H1 (cell line): ENCODE measurements around the gene SCN8A. TPM values are rescaled to one million over a fixed set of nuclear protein-coding genes. Genes with fewer than 3 reads are reported as not detected.
A peak's percentile ranks its signal among the peaks of the same experiment; 100 is the strongest.

Experiments used
- CTCF ChIA-PET: fragments of 300-600 bp; sonication (Branson Sonifier 250); formaldehyde crosslinking; loops from one replicate; lab custom pipeline; 2021; ENCODE audit not compliant: partially characterized antibody; lab: Charles Lee
- POLR2A ChIA-PET: fragments of 300-600 bp; sonication (Branson Sonifier 250); formaldehyde crosslinking; loops from one replicate; lab custom pipeline; 2021; ENCODE audit warnings: inconsistent platforms; ENCODE audit not compliant: partially characterized antibody; lab: Charles Lee
- DNase-seq, 2 experiments: peaks; one replicate each; pipeline versions ENCODE4 v3.0.0 to v3.0.0-alpha.2; 2010 to 2022; ENCODE audit warnings: low spot score in 2 of 2, low read depth in 1 of 2, mixed read lengths in 1 of 2
- FAIRE-seq: peaks from 2 replicates; lab custom pipeline; 2011; peaks lifted over from hg19 to GRCh38; lab: Jason Lieb, UNC
- H2AFZ ChIP-seq: 2 replicates; pipeline ENCODE4 v1.8.1; 2012; ENCODE audit warnings: low read length, inconsistent platforms
- H2AK5ac ChIP-seq: 2 replicates; pipeline ENCODE4 v1.6.1; 2013; ENCODE audit warnings: low read depth, low read length
- H2BK120ac ChIP-seq: replicated peaks from 2 replicates; pipeline ENCODE3; 2013; ENCODE audit warnings: low read depth, low read length, inconsistent platforms
- H2BK12ac ChIP-seq: 2 replicates; pipeline ENCODE4 v1.6.1; 2013; ENCODE audit warnings: low read depth, low read length
- H2BK15ac ChIP-seq: 2 replicates; pipeline ENCODE4 v1.6.1; 2013; ENCODE audit warnings: low read length
- H2BK20ac ChIP-seq: 2 replicates; pipeline ENCODE4 v1.6.1; 2013; ENCODE audit warnings: low read length
- H2BK5ac ChIP-seq: 2 replicates; pipeline ENCODE4 v1.6.1; 2013; ENCODE audit warnings: low read depth, low read length
- H3K14ac ChIP-seq: 2 replicates; pipeline ENCODE4 v1.6.1; 2013; ENCODE audit warnings: inconsistent platforms; ENCODE audit not compliant: insufficient read length
- H3K18ac ChIP-seq: 2 replicates; pipeline ENCODE4 v1.6.1; 2013; ENCODE audit warnings: low read length; ENCODE audit errors: extremely low read depth
- H3K23ac ChIP-seq: 2 replicates; pipeline ENCODE4 v1.6.1; 2013; ENCODE audit warnings: inconsistent platforms; ENCODE audit not compliant: insufficient read length
- H3K23me2 ChIP-seq: 2 replicates; pipeline ENCODE4 v1.6.1; 2013; ENCODE audit warnings: low read depth, low read length
- H3K27ac ChIP-seq: 2 replicates; pipeline ENCODE4 v1.6.1; 2011; ENCODE audit warnings: low read depth, low read length, inconsistent platforms
- H3K27me3 ChIP-seq, 4 experiments: replicated peaks in 1 of 4; 1 replicate in 1 of 4; 2 replicates in 3 of 4; pipeline versions ENCODE4 v1.6.1 to v1.8.1; 2011 to 2013; ENCODE audit warnings: low read length in 3 of 4, mild to moderate bottlenecking in 3 of 4, inconsistent platforms in 2 of 4, mixed read lengths in 2 of 4, moderate library complexity in 1 of 4; ENCODE audit not compliant: control insufficient read depth in 3 of 4, insufficient read depth in 3 of 4; ENCODE audit errors: extremely low read depth in 1 of 4
- H3K36me3 ChIP-seq, 4 experiments: 2 replicates each; pipeline versions ENCODE4 v1.6.1 to v1.8.1; 2011 to 2013; ENCODE audit warnings: mild to moderate bottlenecking in 4 of 4, low read length in 3 of 4, moderate library complexity in 2 of 4, control low read depth in 1 of 4, inconsistent platforms in 1 of 4; ENCODE audit not compliant: insufficient read depth in 4 of 4, control insufficient read depth in 2 of 4
- H3K4ac ChIP-seq: replicated peaks from 2 replicates; pipeline ENCODE3; 2013; ENCODE audit warnings: low read length, low read depth, mixed read lengths, inconsistent platforms; ENCODE audit not compliant: insufficient read length
- H3K4me1 ChIP-seq, 4 experiments: replicated peaks in 1 of 4; 1 replicate in 1 of 4; 2 replicates in 3 of 4; pipeline versions ENCODE4 v1.6.1 to v1.8.1; 2011 to 2013; ENCODE audit warnings: low read length in 3 of 4, inconsistent platforms in 2 of 4, mixed read lengths in 1 of 4; ENCODE audit not compliant: insufficient read depth in 4 of 4, control insufficient read depth in 3 of 4
- H3K4me2 ChIP-seq, 2 experiments: 2 replicates each; pipeline versions ENCODE4 v1.6.1 to v1.8.1; 2011 to 2013; ENCODE audit warnings: low read depth in 2 of 2, low read length in 2 of 2, control low read depth in 1 of 2, inconsistent platforms in 1 of 2, mild to moderate bottlenecking in 1 of 2; ENCODE audit not compliant: insufficient read depth in 1 of 2
- H3K4me3 ChIP-seq, 4 experiments: fragments of 200-600, 300-600 bp in 1 of 4; sonication (generic), shearing (Covaris generic), sonication (Bioruptor Twin) in 1 of 4; 2 replicates each; pipeline versions ENCODE4 v1.5.1 to v1.8.1; 2011 to 2016; ENCODE audit warnings: low read length in 4 of 4, low read depth in 3 of 4, control low read depth in 2 of 4, inconsistent platforms in 2 of 4, mild to moderate bottlenecking in 2 of 4, mixed read lengths in 1 of 4, moderate library complexity in 1 of 4; ENCODE audit not compliant: insufficient read depth in 2 of 4; ENCODE audit errors: extremely low read depth in 1 of 4
- H3K56ac ChIP-seq: replicated peaks from 2 replicates; pipeline ENCODE3; 2013; ENCODE audit warnings: low read depth, mild to moderate bottlenecking, mixed read lengths, low read length, inconsistent platforms; ENCODE audit not compliant: insufficient read length
- H3K79me1 ChIP-seq: 2 replicates; pipeline ENCODE4 v1.6.1; 2013; ENCODE audit warnings: low read depth, low read length, control low read depth
- H3K79me2 ChIP-seq, 2 experiments: 2 replicates each; pipeline versions ENCODE4 v1.6.1 to v1.8.1; 2012 to 2013; ENCODE audit warnings: low read length in 2 of 2, mild to moderate bottlenecking in 2 of 2, inconsistent platforms in 1 of 2; ENCODE audit not compliant: insufficient read depth in 2 of 2, control insufficient read depth in 1 of 2
- H3K9ac ChIP-seq, 4 experiments: replicated peaks in 1 of 4; 1 replicate in 1 of 4; 2 replicates in 3 of 4; pipeline versions ENCODE4 v1.6.1 to v1.8.1; 2011 to 2013; ENCODE audit warnings: low read depth in 3 of 4, low read length in 3 of 4, control low read depth in 2 of 4, mild to moderate bottlenecking in 2 of 4, moderate library complexity in 2 of 4, inconsistent platforms in 1 of 4; ENCODE audit errors: extremely low read depth in 1 of 4
- H3K9me3 ChIP-seq, 2 experiments: 2 replicates each; pipeline versions ENCODE4 v1.6.1 to v1.8.1; 2012 to 2013; ENCODE audit warnings: mild to moderate bottlenecking in 2 of 2, moderate library complexity in 2 of 2, control low read depth in 1 of 2, inconsistent platforms in 1 of 2, low read depth in 1 of 2, low read length in 1 of 2, mixed read lengths in 1 of 2; ENCODE audit not compliant: insufficient read depth in 2 of 2
- H4K20me1 ChIP-seq, 2 experiments: replicated peaks in 1 of 2; 2 replicates each; pipeline versions ENCODE3 to v1.8.1; 2011 to 2013; ENCODE audit warnings: inconsistent platforms in 2 of 2, low read length in 2 of 2, mild to moderate bottlenecking in 1 of 2; ENCODE audit not compliant: insufficient read depth in 2 of 2, control insufficient read depth in 1 of 2
- H4K5ac ChIP-seq: 2 replicates; pipeline ENCODE4 v1.6.1; 2013; ENCODE audit warnings: low read length, low read depth, mixed read lengths, inconsistent platforms; ENCODE audit not compliant: insufficient read length
- H4K8ac ChIP-seq: 2 replicates; pipeline ENCODE4 v1.8.0; 2013; ENCODE audit warnings: mild to moderate bottlenecking, moderate library complexity, low read length, inconsistent platforms; ENCODE audit not compliant: insufficient read depth; ENCODE audit errors: extremely low read depth
- H4K91ac ChIP-seq: replicated peaks from 2 replicates; pipeline ENCODE3; 2013; ENCODE audit warnings: low read length, mixed read lengths, inconsistent platforms; ENCODE audit not compliant: insufficient read length
- ASH2L ChIP-seq: fragments of 200-600, 300-600 bp; sonication (generic); IDR thresholded peaks from one replicate; pipeline ENCODE4 v1.7.1; 2017; ENCODE audit warnings: low read length
- CBX5 ChIP-seq: fragments of 300-800, 300-1000 bp; sonication (generic); IDR thresholded peaks from 2 replicates; pipeline ENCODE4 v1.7.1; 2016; ENCODE audit warnings: antibody characterized with exemption, low read length, low read depth
- FOSL1 ChIP-seq: IDR thresholded peaks from 2 replicates; pipeline ENCODE4 v1.6.1; 2011; ENCODE audit warnings: mild to moderate bottlenecking, low read depth, low read length, moderate library complexity; ENCODE audit not compliant: insufficient read depth
- MAFK ChIP-seq: IDR thresholded peaks from 2 replicates; pipeline ENCODE4 v1.6.1; 2012; ENCODE audit warnings: low read depth, mild to moderate bottlenecking, improper control_type of control experiment, low read length
- PHF8 ChIP-seq: fragments of 200-600 bp; sonication (generic); conservative IDR thresholded peaks from 2 replicates; pipeline ENCODE4 v1.7.1; 2012; ENCODE audit warnings: low read depth, mild to moderate bottlenecking, inconsistent platforms, low read length, moderate library complexity
- TCF12 ChIP-seq: IDR thresholded peaks from 2 replicates; pipeline ENCODE4 v1.6.1; 2011; ENCODE audit warnings: low read depth, mild to moderate bottlenecking, low read length
- WGBS, 2 experiments: shearing (Covaris generic) in 1 of 2; methylation state at CpG; one replicate each; pipeline versions ENCODE4 v1.1.6 to v1.1.7; 2013 to 2015; ENCODE audit warnings: low lambda C conversion rate in 2 of 2, mixed read lengths in 2 of 2, inconsistent platforms in 1 of 2, low coverage in 1 of 2, missing lambda C conversion rate in 1 of 2; ENCODE audit not compliant: insufficient replicate concordance in 2 of 2, insufficient coverage in 1 of 2, insufficient read length in 1 of 2; ENCODE audit errors: extremely low coverage in 1 of 2, missing lambda C conversion rate in 1 of 2; 5-methylcytosine and 5-hydroxymethylcytosine counted together
- polyA plus RNA-seq, 7 experiments: library from polyadenylated mRNA; depleted of rRNA in 3 of 7; stranded (reverse) in 5 of 7; unstranded in 2 of 7; fragments of >200 nt in 5 of 7; fragments of 200-250 nt in 2 of 7; gene quantifications; 1 replicate in 5 of 7; 2 replicates in 1 of 7; 4 replicates in 1 of 7; pipeline versions ENCODE4 v1.2.1 to v1.2.3, GENCODE V29; 2011 to 2013; ENCODE audit warnings: missing spikeins in 2 of 7, mixed read lengths in 2 of 7
- total RNA-seq: library from RNA; stranded (reverse); fragmentation: NEBNext Ultra II Directional; extraction: Animal tissue kit (Norgen Biotek cat#: 25700); gene quantifications from 2 replicates; pipeline ENCODE4 v1.2.1, GENCODE V29; 2021

The SCN8A gene
- total and polyA plus RNA-seq, 2 of the 8 experiments (the other 6 are each of a cell fraction or from before 2014, with no cell fraction given), result 6.3 to 10.7 TPM

DNA sequence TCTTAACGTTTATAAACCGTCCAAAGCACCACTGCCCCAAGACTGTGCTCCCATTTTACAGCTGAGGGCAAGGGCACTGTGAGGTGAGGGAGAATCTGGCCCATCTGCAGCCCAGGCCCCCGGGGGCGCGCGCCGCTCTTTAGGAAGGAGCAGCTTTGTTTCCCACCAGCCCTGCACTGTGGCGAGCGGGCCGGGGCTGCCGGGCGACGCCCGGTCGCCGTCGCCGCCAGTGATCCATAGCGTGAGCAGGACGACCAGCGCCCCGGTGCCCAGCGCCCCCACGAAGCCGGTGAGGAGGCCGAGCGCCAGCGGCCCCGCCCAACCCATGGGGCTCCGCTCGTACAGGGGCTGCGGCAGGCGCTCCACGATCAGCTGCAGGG lies 222.9 kb downstream of the SCN8A start:
- Histone ChIP-seq H2BK15ac (no peak overlapping the region), H3K4ac (no peak overlapping the region), H3K27me3 (peaks cover 0 to 42% (median 24%) of the 10 kb centered on the region in 4 experiments; a peak in 5 of 7 replicates), H2AK5ac (no peak overlapping the region), H4K20me1 (peaks cover 0 to 3% of the 10 kb centered on the region in 2 experiments), H3K23me2 (peaks cover 4% of the 10 kb centered on the region; the same call in 1 of the 2 replicates), H3K27ac (no peak overlapping the region), H2BK12ac (no peak overlapping the region), H3K4me2 (peak overlapping the region; percentile 49 to 92), H2BK20ac (no peak overlapping the region), H3K79me2 (no peaks in the 10 kb centered on the region), H3K4me1 (peaks cover 0 to 8% (median 2%) of the 10 kb centered on the region in 4 experiments; a peak in 5 of 7 replicates), H3K79me1 (no peaks in the 10 kb centered on the region), H2BK5ac (no peak overlapping the region), H4K91ac (no peak overlapping the region), H3K23ac (no peak overlapping the region), H3K4me3 (peak overlapping the region; percentile 36 to 79 (median 52)), H3K14ac (no peak overlapping the region), H4K8ac (peak overlapping the region; percentile 7; the same call in 1 of the 2 replicates), H3K56ac (no peak overlapping the region), H3K9me3 (no peaks in the 10 kb centered on the region), H2AFZ (no peak overlapping the region), H4K5ac (no peak overlapping the region), H2BK120ac (no peak overlapping the region), H3K36me3 (no peaks in the 10 kb centered on the region), H3K18ac (no peak overlapping the region; the same call in 1 of the 2 replicates), H3K9ac (peak overlapping the region in 1 of 4 experiments; percentile 8; a peak in 1 of 7 replicates)
- no peak for DNase-seq
- CTCF ChIA-PET, result interaction anchor here (0.6 to 9.0 kb wide), 30 partner anchors 11 to 395 kb away, joined by 3 to 139 read pairs (median 4); no protein-coding TSS in a partner anchor
- TF ChIP-seq FOSL1, result no peak
- TF ChIP-seq CBX5, result no peak
- no peak for TF ChIP-seq TCF12
- peak; percentile 21; the same call in 1 of the 2 replicates for TF ChIP-seq PHF8
- no peak for TF ChIP-seq MAFK
- peak; percentile 23 for TF ChIP-seq ASH2L
- 2% methylated on average over 34 of the region's 34 CpGs; no CpG with 5 or more reads in 1 of the 2 experiments for WGBS, 2 experiments
- POLR2A ChIA-PET, result interaction anchor here (0.7 to 3.2 kb wide), 12 partner anchors 10 to 424 kb away, joined by 3 to 14 read pairs (median 4); no protein-coding TSS in a partner anchor
- no peak for FAIRE-seq
